ENCODE results near the gene IGF2BP2.

GRCh38 chr3:185856652-185857051 is 31.8 kb upstream of the IGF2BP2 start:
- no peak for TF ChIP-seq CTCF (conservative IDR thresholded peaks at IDR 0.05 in 1 of 2, IDR thresholded peaks at IDR 0.05 in 1 of 2; ENCODE audit: extremely low read depth in 1 of 2, insufficient read depth in 1 of 2, low read depth in 1 of 2, low read length in 2 of 2)
- no peak for TF ChIP-seq EZH2 (IDR thresholded peaks at IDR 0.05; ENCODE audit: borderline replicate concordance, low read length)

Data from mammary epithelial cell (primary cell).